Naive thymus-derived CD4-positive, alpha-beta T cell (primary cell): ENCODE results near the gene MS4A10. TPM values are rescaled to one million over a fixed set of nuclear protein-coding genes. Genes with fewer than 3 reads are reported as not detected.

Experiments
- ATAC-seq: fragments of 150-1000 bp; cut with Tn5 transposase; 2 replicates; pipeline ENCODE4 v1.10.0; 2021; ENCODE audit warnings: mild to moderate bottlenecking, moderate library complexity
- CTCF ChIA-PET: fragments of 350-600 bp; sonication (Branson Sonifier 250); formaldehyde crosslinking; loops from one replicate; lab custom pipeline; 2021; ENCODE audit warnings: antibody characterized with exemption; lab: Charles Lee
- POLR2A ChIA-PET: fragments of 350-600 bp; sonication (Branson Sonifier 250); formaldehyde crosslinking; loops from one replicate; lab custom pipeline; 2021; ENCODE audit warnings: antibody characterized with exemption, inconsistent platforms; lab: Charles Lee
- DNase-seq, 9 donors: peaks; one replicate each; pipeline versions ENCODE4 v3.0.0 to v3.0.0-alpha.2; 2020 to 2022; ENCODE audit warnings: mixed read lengths in 1 of 9
- H3K27ac ChIP-seq: one replicate; pipeline ENCODE4 v1.7.0; 2013; ENCODE audit warnings: mild to moderate bottlenecking, low read depth, low read length, moderate library complexity
- H3K27me3 ChIP-seq, 2 donors: one replicate each; pipeline ENCODE4 v1.7.0; 2013; ENCODE audit warnings: low read length in 2 of 2, mild to moderate bottlenecking in 2 of 2, moderate library complexity in 2 of 2; ENCODE audit not compliant: control insufficient read depth in 2 of 2, insufficient read depth in 2 of 2
- H3K36me3 ChIP-seq, 3 experiments: 1 replicate in 2 of 3; 2 replicates in 1 of 3; pipeline ENCODE4 v1.7.0; 2013; ENCODE audit warnings: low read length in 3 of 3, mild to moderate bottlenecking in 3 of 3, moderate library complexity in 1 of 3; ENCODE audit not compliant: insufficient read depth in 3 of 3, control insufficient read depth in 2 of 3
- H3K4me1 ChIP-seq, 2 donors: one replicate each; pipeline ENCODE4 v1.7.0; 2013; ENCODE audit warnings: low read length in 2 of 2, mild to moderate bottlenecking in 2 of 2, moderate library complexity in 1 of 2; ENCODE audit not compliant: control insufficient read depth in 2 of 2, insufficient read depth in 2 of 2
- H3K4me3 ChIP-seq: 2 replicates; pipeline ENCODE4 v1.7.0; 2013; ENCODE audit warnings: mild to moderate bottlenecking, low read length
- H3K9me3 ChIP-seq, 3 experiments: 1 replicate in 2 of 3; 2 replicates in 1 of 3; pipeline ENCODE4 v1.7.0; 2013; ENCODE audit warnings: low read length in 3 of 3; ENCODE audit not compliant: control insufficient read depth in 2 of 3
- H3K27ac Mint-ChIP-seq, 9 donors: one replicate each; pipeline ENCODE4 v1.8.0; 2020 to 2022; ENCODE audit warnings: mixed read lengths in 9 of 9, mild to moderate bottlenecking in 8 of 9, moderate library complexity in 5 of 9, inconsistent platforms in 2 of 9
- H3K27me3 Mint-ChIP-seq, 5 donors: one replicate each; pipeline ENCODE4 v1.8.0; 2021 to 2022; ENCODE audit warnings: mixed read lengths in 5 of 5, mild to moderate bottlenecking in 1 of 5
- H3K36me3 Mint-ChIP-seq, 5 donors: one replicate each; pipeline ENCODE4 v1.8.0; 2020 to 2022; ENCODE audit warnings: mixed read lengths in 5 of 5, mild to moderate bottlenecking in 3 of 5, inconsistent platforms in 1 of 5
- H3K4me1 Mint-ChIP-seq, 7 donors: one replicate each; pipeline ENCODE4 v1.8.0; 2020 to 2022; ENCODE audit warnings: mixed read lengths in 7 of 7, mild to moderate bottlenecking in 3 of 7, inconsistent platforms in 1 of 7
- H3K4me3 Mint-ChIP-seq, 10 donors: one replicate each; pipeline ENCODE4 v1.8.0; 2020 to 2022; ENCODE audit warnings: mild to moderate bottlenecking in 10 of 10, mixed read lengths in 10 of 10, moderate library complexity in 6 of 10, inconsistent platforms in 2 of 10
- H3K9me3 Mint-ChIP-seq, 11 donors: one replicate each; pipeline ENCODE4 v1.8.0; 2020 to 2022; ENCODE audit warnings: mixed read lengths in 11 of 11, mild to moderate bottlenecking in 4 of 11, inconsistent platforms in 1 of 11, moderate library complexity in 1 of 11
- intact Hi-C, 2 donors: fragments of 100-400 bp; cut with micrococcal nuclease; formaldehyde crosslinking; loops; one replicate each; pipeline ENCODE4 v1.15.1; 2023
- polyA plus RNA-seq, 2 donors: library from polyadenylated mRNA; unstranded; fragments of 300-500 nt; fragmentation: Illumina TruSeq; gene quantifications; one replicate each; pipeline ENCODE4 v1.2.3, GENCODE V29; 2021
- total RNA-seq, 6 experiments: library from RNA in 5 of 6; stranded (reverse) in 5 of 6; gene quantifications; 1 replicate in 5 of 6; 2 replicates in 1 of 6; pipeline ENCODE4 v1.2.3 and lab custom pipeline; 2021 to 2026

MS4A10 gene
- total and polyA plus RNA-seq, 7 experiments from 2014 or later = not detected

DNA sequence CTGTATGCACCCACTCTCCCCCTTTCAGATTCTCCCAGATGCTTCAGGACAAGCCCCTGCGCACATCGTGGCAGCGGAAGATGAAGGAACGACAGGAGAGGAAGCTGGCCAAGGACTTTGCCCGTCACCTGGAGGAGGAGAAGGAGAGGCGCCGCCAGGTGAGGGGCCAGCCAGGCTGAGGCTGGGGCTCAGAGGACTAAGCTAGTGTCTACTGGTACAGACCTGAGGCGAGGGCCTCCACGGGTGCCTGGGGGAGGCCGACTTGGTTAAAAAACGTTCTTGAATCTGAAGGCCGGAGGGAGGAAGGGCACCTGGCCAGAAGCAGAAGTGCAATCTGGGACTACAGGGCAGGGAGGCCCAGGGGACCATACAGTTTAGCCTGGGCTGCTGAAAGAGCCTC lies 62.8 kb downstream of the MS4A10 start:
- Mint-ChIP-seq H3K4me1 (peaks cover 24 to 31% (median 27%) of the 10 kb centered on the region in 7 donors), H3K27ac (no peak overlapping the region), H3K36me3 (peaks cover 5 to 33% (median 15%) of the 10 kb centered on the region in 5 donors), H3K9me3 (no peaks in the 10 kb centered on the region), H3K27me3 (no peaks in the 10 kb centered on the region), H3K4me3 (no peak overlapping the region)
- ChIA-PET CTCF (no interaction called here), POLR2A (no interaction called here)
- ATAC-seq (no peak), DNase-seq (no peak)
- peaks cover 13 to 24% of the 10 kb centered on the region in 2 donors for H3K4me1 ChIP-seq
- intact Hi-C loops = no loop called here
- peaks cover 6 to 53% (median 12%) of the 10 kb centered on the region in 3 experiments for H3K36me3 ChIP-seq
- no peaks in the 10 kb centered on the region for H3K27me3 ChIP-seq
- no peaks in the 10 kb centered on the region for H3K9me3 ChIP-seq
- no peak overlapping the region for H3K4me3 ChIP-seq
- no peak overlapping the region for H3K27ac ChIP-seq

DNA sequence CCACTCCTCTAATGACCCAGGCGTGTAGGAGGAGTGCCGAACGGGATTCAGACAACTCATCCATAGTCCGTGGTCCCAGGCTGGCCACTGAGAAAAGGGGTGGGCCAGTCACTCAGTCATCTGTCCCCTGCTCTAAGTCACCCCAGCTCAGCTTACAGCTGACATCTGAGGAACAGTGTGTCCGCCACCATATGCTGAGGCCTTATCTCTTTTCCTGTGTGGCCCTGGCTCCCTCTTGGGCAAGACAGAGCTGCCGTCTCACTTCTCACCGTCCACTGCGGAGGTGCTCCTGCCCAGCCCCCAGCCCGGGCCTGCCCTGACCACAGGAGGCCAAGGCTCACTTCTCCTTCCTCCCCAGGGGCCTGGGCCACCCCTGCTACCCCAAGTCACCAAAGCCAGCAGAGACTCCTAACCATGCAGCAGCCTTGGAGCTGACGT lies 63.6 kb downstream of the MS4A10 start:
- Mint-ChIP-seq H3K4me1 (peaks cover 18 to 23% (median 19%) of the 10 kb centered on the region in 7 donors), H3K4me3 (no peak overlapping the region), H3K27ac (no peak overlapping the region), H3K9me3 (no peaks in the 10 kb centered on the region), H3K36me3 (peaks cover 5 to 33% (median 15%) of the 10 kb centered on the region in 5 donors), H3K27me3 (no peaks in the 10 kb centered on the region)
- ChIA-PET POLR2A (no interaction called here), CTCF (no interaction called here)
- H3K36me3 ChIP-seq = peaks cover 6 to 58% (median 12%) of the 10 kb centered on the region in 3 experiments
- H3K27me3 ChIP-seq = no peaks in the 10 kb centered on the region
- H3K27ac ChIP-seq = no peak overlapping the region
- H3K4me1 ChIP-seq = peaks cover 4 to 16% of the 10 kb centered on the region in 2 donors
- DNase-seq (no peak), ATAC-seq (peak; percentile 74)
- H3K9me3 ChIP-seq = no peaks in the 10 kb centered on the region
- intact Hi-C loops = no loop called here
- no peak overlapping the region for H3K4me3 ChIP-seq

DNA sequence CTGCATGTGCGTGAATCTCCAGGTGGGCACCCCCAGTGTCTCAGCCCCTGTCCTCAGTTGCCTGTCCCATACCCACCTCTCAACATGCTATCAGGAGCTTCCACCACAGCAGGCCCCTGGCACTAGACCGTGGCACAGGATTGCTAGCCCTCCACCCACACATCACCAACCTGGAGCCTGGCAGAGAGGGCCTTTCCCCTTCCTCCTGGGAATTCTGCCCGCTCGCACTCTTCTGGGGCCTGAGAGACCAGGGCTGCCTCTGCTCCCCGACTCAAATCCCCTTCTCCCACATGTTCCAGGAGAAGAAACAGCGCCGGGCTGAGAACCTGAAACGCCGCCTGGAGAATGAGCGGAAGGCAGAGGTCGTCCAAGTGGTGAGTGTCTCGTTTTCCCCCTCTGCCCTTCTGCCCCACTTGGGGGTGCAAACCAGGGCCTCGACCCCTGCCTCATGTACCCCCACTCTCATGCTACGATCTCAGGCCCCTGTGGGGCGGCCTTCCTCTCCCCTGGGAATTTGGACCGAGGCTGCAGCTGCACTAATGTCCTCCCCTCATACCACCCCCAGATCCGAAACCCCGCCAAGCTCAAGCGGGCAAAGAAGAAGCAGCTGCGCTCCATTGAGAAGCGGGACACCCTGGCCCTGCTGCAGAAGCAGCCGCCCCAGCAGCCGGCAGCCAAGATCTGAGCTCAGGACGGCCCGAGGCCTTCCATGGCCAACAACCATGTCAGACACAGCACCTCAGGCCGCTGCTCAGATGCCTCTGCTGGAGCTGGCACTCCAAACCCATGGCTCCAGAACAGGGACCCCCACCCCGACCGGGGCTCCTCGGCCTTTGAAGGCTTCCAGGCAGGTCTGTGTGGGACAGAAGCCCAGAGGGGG lies 64.7 kb downstream of the MS4A10 start:
- ChIA-PET POLR2A (no interaction called here), CTCF (no interaction called here)
- Histone ChIP-seq H3K27ac (no peak overlapping the region), H3K4me3 (no peak overlapping the region), H3K9me3 (no peaks in the 10 kb centered on the region), H3K27me3 (no peaks in the 10 kb centered on the region), H3K4me1 (peaks cover 0 to 6% of the 10 kb centered on the region in 2 donors), H3K36me3 (peaks cover 6 to 58% (median 12%) of the 10 kb centered on the region in 3 experiments)
- Mint-ChIP-seq H3K4me3 (peak overlapping the region in 1 of 10 donors; percentile 12), H3K27ac (no peak overlapping the region), H3K27me3 (no peaks in the 10 kb centered on the region), H3K9me3 (no peaks in the 10 kb centered on the region), H3K4me1 (peaks cover 7 to 12% (median 7%) of the 10 kb centered on the region in 7 donors), H3K36me3 (peaks cover 5 to 33% (median 18%) of the 10 kb centered on the region in 5 donors)
- intact Hi-C loops = no loop called here
- no peak for DNase-seq
- ATAC-seq = no peak

Other genes starting within 250 kb of the MS4A10 start
- gene MS4A8, start 85.7 kb upstream of the MS4A10 start, total RNA-seq = not detected
- not detected for gene MS4A8, start 85.7 kb upstream of the MS4A10 start, polyA plus RNA-seq
- not detected for gene MS4A18, start 60.6 kb upstream of the MS4A10 start, total RNA-seq
- not detected for gene MS4A18, start 60.6 kb upstream of the MS4A10 start, polyA plus RNA-seq
- not detected for gene MS4A15, start 28.5 kb upstream of the MS4A10 start, total RNA-seq
- gene MS4A15, start 28.5 kb upstream of the MS4A10 start, polyA plus RNA-seq = not detected
- 10 to 100 TPM in 4 of 5 experiments, 1 to 10 TPM in 1; 9.1 to 26.2 (median 11.6) TPM for gene CCDC86, start 56.8 kb downstream of the MS4A10 start, total RNA-seq
- 10 to 100 TPM; 12.4 to 21.1 TPM for gene CCDC86, start 56.8 kb downstream of the MS4A10 start, polyA plus RNA-seq
- 1 to 10 TPM in 2 of 5 experiments, under 1 TPM in 2, not detected in 1; 0.57 to 4.5 (median 0.96) TPM for gene PTGDR2, start 70.6 kb downstream of the MS4A10 start, total RNA-seq
- under 1 TPM in 1 of 2 donors, not detected in 1; 0.08 TPM for gene PTGDR2, start 70.6 kb downstream of the MS4A10 start, polyA plus RNA-seq
- not detected for gene ZP1, start 82.2 kb downstream of the MS4A10 start, total RNA-seq
- not detected for gene ZP1, start 82.2 kb downstream of the MS4A10 start, polyA plus RNA-seq
- 100 to 1,000 TPM in 1 of 5 experiments, 10 to 100 TPM in 4; 72.8 to 139 (median 85.6) TPM for gene PRPF19, start 121.3 kb downstream of the MS4A10 start, total RNA-seq
- gene PRPF19, start 121.3 kb downstream of the MS4A10 start, polyA plus RNA-seq = 10 to 100 TPM; 17.9 to 20.0 TPM
- 10 to 100 TPM; 49.8 to 99.8 (median 56.9) TPM for gene TMEM109, start 128.8 kb downstream of the MS4A10 start, total RNA-seq
- gene TMEM109, start 128.8 kb downstream of the MS4A10 start, polyA plus RNA-seq = 100 to 1,000 TPM; 208 to 287 TPM
- under 1 TPM in 2 of 5 experiments, not detected in 3; 0.57 to 0.58 TPM for gene TMEM132A, start 139.1 kb downstream of the MS4A10 start, total RNA-seq
- gene TMEM132A, start 139.1 kb downstream of the MS4A10 start, polyA plus RNA-seq = not detected
- 100 to 1,000 TPM in 1 of 5 experiments, 10 to 100 TPM in 3, 1 to 10 TPM in 1; 2.9 to 101 (median 10.8) TPM for gene SLC15A3, start 166.8 kb downstream of the MS4A10 start, total RNA-seq
- 1 to 10 TPM in 1 of 2 donors, under 1 TPM in 1; 0.85 to 2.6 TPM for gene SLC15A3, start 166.8 kb downstream of the MS4A10 start, polyA plus RNA-seq
- gene CD6, start 186.3 kb downstream of the MS4A10 start, total RNA-seq = 100 to 1,000 TPM; 361 to 653 (median 430) TPM
- 100 to 1,000 TPM; 195 to 303 TPM for gene CD6, start 186.3 kb downstream of the MS4A10 start, polyA plus RNA-seq